GM04504 (cell line): ENCODE results near the gene ZCRB1.
"Not testable (repeated sequence)": the region's sequence is repeated elsewhere in the genome, so short reads cannot be mapped to it uniquely, and the experiment has no call there.

Experiments used
- DNase-seq: peaks from one replicate; pipeline ENCODE4 v3.0.0-alpha.2; 2012; ENCODE audit warnings: low read depth

The ZCRB1 gene

GRCh38 chr12:42325653-42326474, at the start of gene ZCRB1, which contains the start of gene PPHLN1:
Gene ZCRB1 (minus strand): TSS chr12:42326094. CDS start chr12:42324102, 1,992 bp downstream.
Gene PPHLN1 (plus strand): TSS chr12:42326167. CDS start chr12:42335903, 9,736 bp downstream.
- peak; percentile 52 for DNase-seq

DNA sequence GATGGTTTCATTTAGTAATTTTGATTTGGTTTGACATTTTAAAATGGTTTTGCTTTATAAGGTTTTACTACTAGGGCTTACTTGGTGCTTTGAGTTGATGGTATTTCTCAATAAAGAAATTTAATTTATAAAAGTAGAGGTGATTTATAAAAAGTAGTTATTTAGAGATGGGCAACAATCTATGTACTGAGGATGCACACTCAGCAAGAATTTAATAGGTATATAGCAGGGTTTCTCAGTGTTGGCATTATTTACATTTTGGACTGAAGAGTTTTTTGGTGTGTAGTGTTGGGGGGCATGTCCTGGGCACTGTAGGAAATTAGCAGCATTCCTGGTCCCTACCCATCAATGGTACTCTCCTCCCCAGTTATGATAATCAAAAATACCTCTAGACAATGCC, 47.8 kb upstream of the ZCRB1 start:
- no peak for DNase-seq

DNA sequence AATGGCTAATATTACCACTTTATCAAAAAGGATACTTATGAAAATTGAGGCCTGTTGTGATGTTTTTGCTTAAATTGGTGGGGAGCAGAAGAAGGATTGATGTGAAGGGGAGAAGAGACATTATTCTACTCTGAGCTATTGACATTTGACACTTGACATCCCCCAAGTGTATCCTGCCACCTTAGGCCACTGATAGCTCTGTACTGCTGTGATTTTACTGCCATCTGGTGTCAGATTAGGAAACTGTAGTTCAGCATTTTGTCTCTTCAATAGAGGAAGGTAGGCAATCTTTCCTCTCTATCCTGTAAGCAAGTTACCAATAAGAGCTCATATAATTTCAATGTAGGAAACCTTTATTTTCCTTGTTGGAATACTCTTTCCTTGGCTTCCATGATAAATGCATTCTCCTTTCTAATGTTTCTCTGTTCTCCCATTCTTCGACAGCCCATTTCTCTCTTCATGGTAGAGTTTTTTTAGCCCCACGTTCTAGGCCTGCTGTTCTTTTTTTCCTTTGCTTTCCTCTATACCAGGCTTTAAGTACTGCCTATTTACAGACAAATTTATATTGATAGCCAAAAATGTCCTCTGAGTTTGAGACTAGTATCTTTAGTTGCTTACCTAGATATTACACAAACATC, 46.4 kb upstream of the ZCRB1 start:
- DNase-seq: peak; percentile 12

DNA sequence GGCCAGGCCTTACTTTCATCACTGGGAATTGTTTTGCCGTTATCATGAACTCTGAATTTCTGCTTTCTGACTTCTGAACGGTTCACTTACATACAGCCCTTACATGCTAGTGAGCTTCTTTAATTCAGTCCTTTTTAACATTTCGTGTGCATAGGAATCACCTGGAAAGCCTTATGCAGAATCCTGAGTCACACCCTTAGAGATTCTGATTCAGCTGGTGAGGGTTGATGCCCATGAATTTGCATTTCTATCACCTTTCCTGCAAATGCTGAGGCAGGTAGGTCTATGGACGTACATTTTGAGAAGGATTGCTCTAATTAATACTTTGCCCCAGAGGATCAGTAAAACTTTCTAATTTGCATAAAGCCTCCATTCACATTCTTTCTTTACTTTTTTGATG, 44.1 kb upstream of the ZCRB1 start:
- DNase-seq: no peak

GRCh38 chr12:42365486-42365885, 39.6 kb upstream of the ZCRB1 start:
- DNase-seq: no peak

DNA sequence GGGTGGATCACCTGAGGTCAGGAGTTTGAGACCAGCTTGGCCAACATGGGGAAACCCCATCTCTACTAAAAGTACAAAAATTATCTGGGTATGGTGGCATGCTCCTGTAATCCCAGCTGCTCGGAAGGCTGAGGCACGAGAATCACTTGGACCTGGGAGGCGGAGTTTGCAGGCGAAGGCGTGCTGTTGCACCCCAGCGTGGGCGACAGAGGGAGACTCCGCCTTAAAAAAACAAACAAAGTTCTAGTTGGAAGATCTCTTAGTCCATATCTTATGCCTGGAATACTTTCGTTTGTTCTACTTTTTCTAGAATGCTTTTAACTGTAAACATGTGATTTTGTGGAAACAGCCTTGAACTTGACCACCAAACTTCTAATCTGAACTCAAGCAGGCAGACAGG, 38.8 kb upstream of the ZCRB1 start:
- no peak for DNase-seq

DNA sequence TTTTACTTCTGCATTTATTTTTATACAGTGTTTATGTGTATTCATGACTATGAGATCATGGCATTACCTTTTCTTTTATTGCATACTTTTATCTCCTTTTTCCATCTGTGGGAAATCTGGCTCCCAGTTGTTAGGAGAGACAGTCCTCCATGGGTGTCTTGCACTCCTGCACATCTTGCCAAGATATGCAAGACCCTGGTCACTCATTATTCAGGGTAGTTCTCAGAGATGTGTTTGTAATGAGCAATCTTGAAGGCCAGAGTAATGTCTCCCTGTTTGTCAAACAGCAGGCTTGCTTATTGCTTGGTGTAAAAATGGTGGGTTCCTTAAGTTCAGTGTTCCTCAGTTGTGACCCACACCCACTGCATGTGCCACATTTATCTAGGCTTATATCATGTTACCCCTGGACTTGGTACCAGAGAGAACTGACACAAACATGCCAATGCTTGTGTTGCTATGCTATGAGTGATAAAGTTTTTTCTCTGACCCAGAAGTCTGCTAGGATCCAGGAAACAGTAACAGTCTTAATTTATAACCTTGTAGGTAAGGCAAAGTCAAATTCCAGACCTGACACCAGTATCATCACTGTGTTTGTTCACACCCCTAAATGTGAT, 36.9 kb upstream of the ZCRB1 start:
- peak; percentile 17 for DNase-seq

- no peak for DNase-seq
Observed at GRCh38 chr12:42361909-42362646, 36.2 kb upstream of the ZCRB1 start.

- no peak for DNase-seq
Observed at GRCh38 chr12:42360747-42361403, 35.0 kb upstream of the ZCRB1 start.

GRCh38 chr12:42356344-42356743, 30.4 kb upstream of the ZCRB1 start:
- DNase-seq: no peak

DNA sequence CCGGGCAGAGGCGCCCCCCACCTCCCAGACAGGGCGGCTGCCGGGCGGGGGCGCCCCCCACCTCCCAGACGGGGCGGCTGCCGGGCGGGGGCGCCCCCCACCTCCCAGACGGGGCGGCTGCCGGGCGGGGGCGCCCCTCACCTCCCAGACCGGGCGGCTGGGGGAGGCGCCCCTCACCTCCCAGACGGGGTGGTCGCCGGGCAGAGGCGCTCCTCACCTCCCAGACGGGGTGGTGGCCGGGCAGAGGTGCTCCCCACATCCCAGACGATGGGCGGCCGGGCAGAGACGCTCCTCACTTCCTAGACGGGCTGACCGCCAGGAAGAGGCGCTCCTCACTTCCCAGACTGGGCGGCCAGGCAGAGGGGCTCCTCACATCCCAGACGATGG, 24.1 kb upstream of the ZCRB1 start:
- not testable (repeated sequence) for DNase-seq

- not testable (repeated sequence) for DNase-seq
Observed at GRCh38 chr12:42349119-42350020, 23.5 kb upstream of the ZCRB1 start.

DNA sequence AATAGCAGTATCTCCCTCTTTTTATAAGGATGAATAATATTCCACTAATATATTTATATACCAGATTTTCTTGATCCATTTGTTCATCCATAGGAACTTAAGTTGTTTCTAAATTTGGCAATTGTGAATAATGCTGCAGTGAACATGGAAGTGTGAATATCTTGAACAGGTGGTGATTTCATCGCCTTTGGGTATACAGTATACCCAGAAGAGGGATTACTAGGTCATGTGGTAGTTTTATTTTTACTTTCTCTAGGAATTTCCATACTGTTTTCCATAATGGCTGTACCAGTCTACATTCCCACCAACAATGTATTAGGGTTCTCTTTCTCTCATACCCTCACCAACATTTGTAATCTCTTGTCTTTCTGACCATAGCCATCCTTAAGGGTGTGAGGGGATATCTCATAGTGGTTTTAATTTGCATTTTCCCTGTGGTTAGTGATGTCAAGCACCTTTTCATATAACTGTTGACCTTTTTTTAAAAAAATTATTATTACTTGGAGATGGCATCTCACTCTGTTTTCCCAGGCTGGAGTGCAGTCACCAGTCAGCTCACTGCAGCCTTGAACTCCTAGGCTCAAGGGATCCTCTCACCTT, 20.6 kb upstream of the ZCRB1 start:
- no peak for DNase-seq

DNA sequence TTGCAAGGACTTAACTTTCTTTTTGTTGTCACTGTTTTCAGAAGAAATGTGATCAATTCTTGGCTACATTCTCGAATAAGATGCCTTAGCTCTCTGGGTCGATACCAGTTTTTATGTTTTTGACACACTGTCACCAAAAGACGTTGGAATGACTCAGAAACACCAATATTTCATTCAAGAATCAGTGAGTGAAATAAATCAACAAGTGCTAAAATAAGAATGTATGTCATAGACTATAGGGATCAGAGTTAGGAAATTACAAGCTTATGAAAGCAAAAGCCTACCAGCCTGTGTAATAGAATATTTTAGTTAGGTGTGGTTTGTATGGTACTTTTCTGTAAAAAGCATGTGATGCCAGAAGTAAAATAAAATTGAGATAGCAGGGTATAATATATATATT, 17.8 kb upstream of the ZCRB1 start:
- no peak for DNase-seq

DNA sequence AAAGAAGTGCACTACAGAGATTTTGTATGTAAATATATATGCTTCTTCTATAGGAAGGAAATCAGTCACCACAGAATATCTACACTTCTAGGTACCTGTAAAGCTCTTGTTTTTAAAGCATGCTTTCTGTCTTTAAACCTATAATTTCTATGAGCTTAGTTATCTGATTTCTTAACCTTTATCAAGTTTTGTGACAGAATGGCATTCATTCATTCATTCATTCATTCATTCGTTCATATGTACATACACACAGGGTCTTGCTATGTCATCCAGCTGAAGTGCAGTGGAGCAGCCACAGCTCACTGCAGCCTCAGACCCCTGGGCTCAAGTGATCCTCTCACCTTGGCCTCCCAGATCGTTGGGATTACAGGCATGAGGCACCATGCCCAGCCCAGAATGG, 16.1 kb upstream of the ZCRB1 start:
- no peak for DNase-seq

GRCh38 chr12:42338280-42338679, 12.4 kb upstream of the ZCRB1 start:
- DNase-seq: no peak

- DNase-seq: no peak
Observed at GRCh38 chr12:42336286-42336685, 10.4 kb upstream of the ZCRB1 start.

DNA sequence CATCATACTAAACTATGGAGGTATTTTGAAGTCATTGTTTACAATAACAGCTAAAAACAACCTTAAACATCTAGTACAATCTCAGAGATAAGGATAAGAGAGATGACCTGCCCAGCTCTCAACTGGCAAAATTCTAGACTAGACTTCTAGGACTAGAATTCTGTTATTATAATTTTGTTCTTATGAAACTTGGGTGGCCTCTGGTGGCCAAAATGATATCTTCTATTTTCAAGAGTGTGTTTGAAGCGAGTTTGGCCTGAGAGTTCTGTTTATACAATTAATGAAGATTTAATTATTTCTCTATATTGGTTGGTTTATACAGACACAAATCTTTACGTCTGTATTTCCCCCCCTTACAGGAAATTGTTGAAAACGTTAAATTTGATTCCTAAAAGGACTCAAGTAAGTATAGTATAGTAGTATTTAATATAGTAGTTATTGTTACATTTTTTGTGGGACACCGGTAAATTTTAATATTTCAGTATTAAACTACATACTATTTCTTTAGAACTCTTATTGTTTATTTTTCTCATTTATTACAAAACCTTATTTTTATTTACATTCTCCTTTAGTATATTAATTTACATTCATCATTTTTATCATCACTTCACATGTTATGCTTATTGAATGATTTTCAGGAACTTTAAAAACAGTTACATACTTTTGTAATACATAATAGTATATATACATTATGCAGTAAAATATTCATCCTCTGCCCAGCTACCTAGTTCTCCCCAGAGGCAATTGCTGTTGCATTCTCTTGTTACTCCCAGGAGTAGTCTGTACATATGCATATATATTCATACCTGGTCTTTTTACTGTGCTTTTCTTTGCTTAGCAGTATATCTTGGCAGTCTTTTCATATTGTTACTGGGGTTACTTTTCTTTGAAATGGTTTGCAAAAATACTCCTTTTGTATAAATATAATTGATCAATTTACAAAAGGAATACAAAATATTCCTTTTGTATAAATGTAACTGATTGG, 6.7 kb upstream of the ZCRB1 start:
- DNase-seq: peak; percentile 14

DNA sequence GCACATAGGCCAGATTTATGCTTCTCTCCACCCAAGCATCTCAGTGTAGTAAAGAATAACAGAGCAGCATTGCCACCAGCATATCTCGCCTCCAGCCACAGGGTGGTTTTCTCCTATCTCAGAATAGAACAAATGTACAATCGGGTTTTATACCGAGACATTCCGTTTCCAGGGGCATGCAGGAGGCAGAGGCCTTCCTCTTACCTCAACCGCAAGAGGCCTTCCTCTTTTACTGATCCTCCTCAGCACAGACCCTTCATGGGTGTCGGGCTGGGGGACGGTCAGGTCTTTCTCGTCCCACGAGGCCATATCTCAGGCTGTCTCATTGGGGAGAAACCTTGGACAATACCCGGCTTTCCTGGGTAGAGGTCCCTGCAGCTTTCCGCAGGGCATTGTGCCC, 4.2 kb upstream of the ZCRB1 start:
- not testable (repeated sequence) for DNase-seq
